Natural killer cell (primary cell): ENCODE data around the gene ZNF444. TPM values are rescaled to one million over a fixed set of nuclear protein-coding genes. Genes with fewer than 3 reads are reported as not detected.

Experiments used
- ATAC-seq, 3 donors: fragments of 150-1000 bp in 2 of 3; fragments of 200-7000 bp in 1 of 3; cut with Tn5 transposase; 1 replicate in 1 of 3; 2 replicates in 2 of 3; pipeline ENCODE4 v1.10.0; 2021; ENCODE audit warnings: mild to moderate bottlenecking in 2 of 3, moderate library complexity in 2 of 3
- DNase-seq, 2 donors: peaks; one replicate each; pipeline versions ENCODE4 v3.0.0 to v3.0.0-alpha.2; 2013 to 2021; ENCODE audit warnings: mixed read lengths in 1 of 2
- H3K27ac ChIP-seq: one replicate; pipeline ENCODE4 v1.5.1; 2013; ENCODE audit warnings: mild to moderate bottlenecking, low read length
- H3K27me3 ChIP-seq: one replicate; pipeline ENCODE4 v1.6.1; 2013; ENCODE audit warnings: low read length; ENCODE audit not compliant: control insufficient read depth, insufficient read depth
- H3K36me3 ChIP-seq: one replicate; pipeline ENCODE4 v1.6.1; 2013; ENCODE audit warnings: low read length; ENCODE audit not compliant: control insufficient read depth, insufficient read depth
- H3K4me1 ChIP-seq: one replicate; pipeline ENCODE4 v1.6.1; 2013; ENCODE audit warnings: low read length; ENCODE audit not compliant: control insufficient read depth, insufficient read depth
- H3K4me3 ChIP-seq: one replicate; pipeline ENCODE4 v1.5.1; 2013; ENCODE audit warnings: low read length
- H3K9me3 ChIP-seq: one replicate; pipeline ENCODE4 v1.6.1; 2013; ENCODE audit warnings: low read length; ENCODE audit not compliant: control insufficient read depth, insufficient read depth
- H3K27ac Mint-ChIP-seq, 2 donors: one replicate each; pipeline ENCODE4 v1.8.0; 2022; ENCODE audit warnings: mild to moderate bottlenecking in 2 of 2, mixed read lengths in 2 of 2, moderate library complexity in 1 of 2
- H3K27me3 Mint-ChIP-seq, 2 donors: one replicate each; pipeline ENCODE4 v1.8.0; 2022; ENCODE audit warnings: low read depth in 2 of 2, mixed read lengths in 2 of 2
- H3K36me3 Mint-ChIP-seq: one replicate; pipeline ENCODE4 v1.8.0; 2022; ENCODE audit warnings: mixed read lengths
- H3K4me1 Mint-ChIP-seq, 2 donors: one replicate each; pipeline ENCODE4 v1.8.0; 2022; ENCODE audit warnings: mixed read lengths in 2 of 2
- H3K4me3 Mint-ChIP-seq: one replicate; pipeline ENCODE4 v1.8.0; 2022; ENCODE audit warnings: mild to moderate bottlenecking, moderate library complexity, mixed read lengths
- H3K9me3 Mint-ChIP-seq, 2 donors: one replicate each; pipeline ENCODE4 v1.8.0; 2022; ENCODE audit warnings: mixed read lengths in 2 of 2
- WGBS: methylation state at CpG from one replicate; pipeline ENCODE4 v1.1.7; 2013; ENCODE audit warnings: missing lambda C conversion rate; ENCODE audit not compliant: insufficient coverage; 5-methylcytosine and 5-hydroxymethylcytosine counted together
- intact Hi-C: fragments of 100-400 bp; cut with micrococcal nuclease; formaldehyde crosslinking; loops from one replicate; pipeline ENCODE4 v1.14.2; 2022
- total RNA-seq, 4 donors: library from RNA; stranded (reverse); fragments of 120-200 nt in 1 of 4; gene quantifications; one replicate each; pipeline versions ENCODE4 v1.2.3 to v1.2.4, GENCODE V29; 2013 to 2022
- TF ChIP-seq, protein P1 (sequence below): fragments of 200-600 bp; IDR thresholded peaks from one replicate; pipeline ENCODE4 v1.8.0; 2022; ENCODE audit warnings: antibody characterized with exemption

The ZNF444 gene
- total RNA-seq, 3 donors from 2014 or later (not counting 1 experiment from before 2014, with no cell fraction given): 14.5 to 21.9 (median 16.7) TPM

DNA sequence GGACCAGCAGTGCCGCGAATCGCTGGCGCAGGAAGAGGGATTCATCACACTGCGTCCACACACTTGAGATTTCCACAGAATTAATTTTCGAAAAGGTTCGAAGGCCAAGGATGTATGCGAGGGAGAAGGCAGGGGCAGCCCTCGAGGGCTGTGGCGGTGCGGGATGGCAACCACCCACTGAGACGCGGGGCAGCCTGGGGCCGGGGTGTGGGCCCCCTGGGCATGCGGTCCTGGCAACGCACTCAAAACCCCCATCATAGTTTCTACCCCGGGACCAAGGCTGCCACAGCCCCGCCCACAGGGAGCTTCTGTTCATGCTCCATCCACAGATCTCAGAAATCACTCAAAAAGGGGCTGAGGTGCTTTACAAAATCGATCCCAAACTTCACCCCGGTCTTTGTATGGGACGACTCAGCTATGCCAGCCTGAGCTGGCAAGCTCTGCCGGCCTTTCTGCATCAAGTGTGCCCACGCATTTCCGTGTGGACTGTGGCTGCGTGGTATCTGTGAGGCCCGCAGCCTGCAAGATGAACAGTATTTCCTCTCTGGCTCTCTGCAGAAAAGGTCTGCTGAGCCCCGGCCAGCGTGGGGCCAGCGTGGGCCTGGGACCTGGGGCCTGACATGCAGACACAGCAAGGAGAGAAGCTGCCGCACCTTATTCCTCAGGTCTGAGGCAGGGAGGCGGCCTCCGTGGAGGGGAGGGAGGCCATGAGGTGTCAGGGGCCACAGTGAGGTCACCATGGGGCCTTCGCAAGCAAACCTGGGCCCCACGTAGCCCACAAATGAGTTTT is 39.1 kb upstream of the ZNF444 start:
- no peaks in the 10 kb centered on the region for H3K9me3 ChIP-seq
- no peaks in the 10 kb centered on the region for H3K27me3 ChIP-seq
- 86% methylated on average over 34 of the region's 34 CpGs for WGBS
- Mint-ChIP-seq H3K27me3 (no peaks in the 10 kb centered on the region), H3K4me1 (peaks cover 16 to 38% of the 10 kb centered on the region in 2 donors), H3K27ac (peak overlapping the region; percentile 23 to 73), H3K36me3 (no peaks in the 10 kb centered on the region), H3K9me3 (no peaks in the 10 kb centered on the region), H3K4me3 (no peak overlapping the region)
- DNase-seq (no peak), ATAC-seq (no peak)
- TF ChIP-seq, protein P1, sequence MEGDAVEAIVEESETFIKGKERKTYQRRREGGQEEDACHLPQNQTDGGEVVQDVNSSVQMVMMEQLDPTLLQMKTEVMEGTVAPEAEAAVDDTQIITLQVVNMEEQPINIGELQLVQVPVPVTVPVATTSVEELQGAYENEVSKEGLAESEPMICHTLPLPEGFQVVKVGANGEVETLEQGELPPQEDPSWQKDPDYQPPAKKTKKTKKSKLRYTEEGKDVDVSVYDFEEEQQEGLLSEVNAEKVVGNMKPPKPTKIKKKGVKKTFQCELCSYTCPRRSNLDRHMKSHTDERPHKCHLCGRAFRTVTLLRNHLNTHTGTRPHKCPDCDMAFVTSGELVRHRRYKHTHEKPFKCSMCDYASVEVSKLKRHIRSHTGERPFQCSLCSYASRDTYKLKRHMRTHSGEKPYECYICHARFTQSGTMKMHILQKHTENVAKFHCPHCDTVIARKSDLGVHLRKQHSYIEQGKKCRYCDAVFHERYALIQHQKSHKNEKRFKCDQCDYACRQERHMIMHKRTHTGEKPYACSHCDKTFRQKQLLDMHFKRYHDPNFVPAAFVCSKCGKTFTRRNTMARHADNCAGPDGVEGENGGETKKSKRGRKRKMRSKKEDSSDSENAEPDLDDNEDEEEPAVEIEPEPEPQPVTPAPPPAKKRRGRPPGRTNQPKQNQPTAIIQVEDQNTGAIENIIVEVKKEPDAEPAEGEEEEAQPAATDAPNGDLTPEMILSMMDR: no peak
- intact Hi-C loops: loop anchor here (10.0 kb wide), 1 partner anchor 73 kb away; the partner anchor contains the start of gene GALP
- peaks cover 24% of the 10 kb centered on the region for H3K4me1 ChIP-seq
- peaks cover 30% of the 10 kb centered on the region for H3K36me3 ChIP-seq
- H3K4me3 ChIP-seq: no peak overlapping the region
- no peak overlapping the region for H3K27ac ChIP-seq

DNA sequence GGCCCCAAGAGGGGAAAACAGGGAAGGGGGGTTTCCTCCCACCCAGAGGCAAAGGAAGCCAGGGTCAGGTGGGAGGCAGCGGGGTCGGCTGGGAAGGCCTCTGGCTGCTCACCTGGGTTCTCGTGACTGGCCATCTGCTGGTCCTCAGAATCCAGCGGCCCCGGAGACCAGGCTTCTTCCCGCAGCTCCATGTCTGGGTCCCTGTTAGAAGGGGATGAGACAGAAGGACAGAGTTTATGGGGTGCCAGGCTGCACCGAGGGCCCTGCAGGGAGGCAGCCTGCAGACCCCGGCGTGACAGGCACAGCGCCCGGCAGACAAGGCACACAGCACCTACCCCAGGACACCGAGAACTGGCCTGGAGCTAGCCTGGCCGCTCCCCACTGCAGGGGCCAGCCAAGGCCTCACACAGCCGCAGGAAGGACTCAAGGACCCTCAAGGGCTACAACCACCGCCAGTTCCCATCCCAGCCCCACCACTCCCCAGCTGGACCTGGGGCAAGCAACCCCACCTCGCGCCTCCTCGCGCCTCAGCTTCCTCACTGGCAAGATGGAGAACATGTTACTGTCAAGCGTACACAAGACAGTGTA is 38.0 kb upstream of the ZNF444 start:
- TF ChIP-seq, protein P1: no peak
- ATAC-seq (no peak), DNase-seq (no peak)
- Histone ChIP-seq H3K27ac (no peak overlapping the region), H3K9me3 (no peaks in the 10 kb centered on the region), H3K4me3 (no peak overlapping the region), H3K36me3 (peaks cover 28% of the 10 kb centered on the region), H3K27me3 (no peaks in the 10 kb centered on the region), H3K4me1 (peaks cover 29% of the 10 kb centered on the region)
- no peaks in the 10 kb centered on the region for H3K36me3 Mint-ChIP-seq
- no peaks in the 10 kb centered on the region for H3K9me3 Mint-ChIP-seq
- intact Hi-C loops: loop anchor here (10.0 kb wide), 1 partner anchor 72 kb away; the partner anchor contains the start of gene GALP
- peaks cover 21 to 45% of the 10 kb centered on the region in 2 donors for H3K4me1 Mint-ChIP-seq
- no peak overlapping the region for H3K4me3 Mint-ChIP-seq
- 81% methylated on average over 20 of the region's 20 CpGs for WGBS
- H3K27ac Mint-ChIP-seq: peak overlapping the region in 1 of 2 donors; percentile 73
- H3K27me3 Mint-ChIP-seq: no peaks in the 10 kb centered on the region

DNA sequence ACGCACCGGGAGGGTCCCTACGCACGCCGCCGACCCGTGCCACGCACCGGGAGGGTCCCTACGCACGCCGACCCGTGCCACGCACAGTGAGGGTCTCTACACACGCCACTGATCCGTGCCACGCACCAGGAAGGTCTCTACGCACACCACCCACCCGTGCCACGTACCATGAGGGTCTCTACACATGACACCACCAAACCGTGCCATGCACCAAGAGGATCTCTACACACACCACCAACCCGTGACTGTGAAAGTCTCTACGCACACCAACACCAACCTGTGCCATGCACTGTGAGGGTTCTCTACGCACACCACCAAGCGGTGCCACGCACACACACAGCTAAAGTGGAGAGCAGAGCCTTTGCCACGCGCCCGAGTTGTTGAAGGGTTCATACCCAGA is 36.7 kb upstream of the ZNF444 start:
- Mint-ChIP-seq H3K36me3 (no peaks in the 10 kb centered on the region), H3K4me1 (peaks cover 21 to 51% of the 10 kb centered on the region in 2 donors), H3K27me3 (no peaks in the 10 kb centered on the region), H3K9me3 (no peaks in the 10 kb centered on the region), H3K4me3 (no peak overlapping the region), H3K27ac (no peak overlapping the region)
- Histone ChIP-seq H3K4me1 (peaks cover 38% of the 10 kb centered on the region), H3K9me3 (no peaks in the 10 kb centered on the region), H3K27ac (no peak overlapping the region), H3K27me3 (no peaks in the 10 kb centered on the region), H3K4me3 (no peak overlapping the region), H3K36me3 (peaks cover 25% of the 10 kb centered on the region)
- WGBS: 96% methylated on average over 29 of the region's 29 CpGs
- DNase-seq (no peak), ATAC-seq (no peak)
- TF ChIP-seq, protein P1: no peak
- intact Hi-C loops: loop anchor here (10.0 kb wide), 1 partner anchor 70 kb away; the partner anchor contains the start of gene GALP
